OCI-LY7 (cell line): ENCODE measurements around the gene MTOR. TPM values are rescaled to one million over a fixed set of nuclear protein-coding genes. Genes with fewer than 3 reads are reported as not detected.

Experiments used
- BruUV-seq: library from RNA; stranded (reverse); fragments of 400-500 nt; replicated peaks from 2 replicates; lab custom pipeline; 2021; lab: Mats Ljungman, UMichigan
- CTCF ChIA-PET: fragments of 300-600 bp; sonication (Branson Sonifier 250); formaldehyde crosslinking; loops from one replicate; lab custom pipeline; 2022; ENCODE audit warnings: antibody characterized with exemption; ENCODE audit not compliant: unreplicated experiment; lab: Charles Lee
- POLR2A ChIA-PET: fragments of 300-600 bp; sonication (Branson Sonifier 250); formaldehyde crosslinking; loops from one replicate; lab custom pipeline; 2022; ENCODE audit warnings: antibody characterized with exemption; lab: Charles Lee
- DNase-seq: peaks from one replicate; pipeline ENCODE4 v3.0.0-alpha.2; 2015; ENCODE audit warnings: low spot score
- H2AFZ ChIP-seq: fragments of 200-600 bp; sonication (generic), shearing (Covaris generic); 2 replicates; pipeline ENCODE4 v1.6.1; 2014; ENCODE audit warnings: mild to moderate bottlenecking, antibody characterized with exemption, low read length, moderate library complexity
- H3K27ac ChIP-seq: fragments of 200-600 bp; sonication (generic); 2 replicates; pipeline ENCODE4 v1.5.1; 2014; ENCODE audit warnings: mixed run types, low read depth, mild to moderate bottlenecking, moderate library complexity, low read length, inconsistent platforms; ENCODE audit not compliant: poor library complexity, severe bottlenecking
- H3K36me3 ChIP-seq: fragments of 200-600 bp; sonication (generic); 2 replicates; pipeline ENCODE4 v1.6.1; 2014; ENCODE audit warnings: mild to moderate bottlenecking, antibody characterized with exemption, low read length, moderate library complexity, mixed read lengths; ENCODE audit not compliant: insufficient read depth
- H3K4me1 ChIP-seq: fragments of 200-600 bp; sonication (generic); 2 replicates; pipeline ENCODE4 v1.5.1; 2014; ENCODE audit warnings: mild to moderate bottlenecking, low read length; ENCODE audit not compliant: insufficient read depth, poor library complexity, severe bottlenecking
- H3K4me2 ChIP-seq: fragments of 200-600 bp; sonication (generic); 2 replicates; pipeline ENCODE4 v1.6.1; 2014; ENCODE audit warnings: mild to moderate bottlenecking, low read length
- H3K4me3 ChIP-seq: fragments of 200-600 bp; sonication (generic); 2 replicates; pipeline ENCODE4 v1.5.1; 2014; ENCODE audit warnings: mild to moderate bottlenecking, low read depth, low read length; ENCODE audit not compliant: poor library complexity, severe bottlenecking
- H3K79me2 ChIP-seq: fragments of 200-600 bp; sonication (generic); 2 replicates; pipeline ENCODE4 v1.6.1; 2016; ENCODE audit warnings: low read depth, mild to moderate bottlenecking, low read length, moderate library complexity, mixed read lengths; ENCODE audit not compliant: insufficient read depth
- H3K9me2 ChIP-seq: fragments of 200-600 bp; sonication (generic); 2 replicates; pipeline ENCODE4 v1.6.1; 2016; ENCODE audit warnings: mild to moderate bottlenecking, low read length, mixed read lengths; ENCODE audit not compliant: insufficient read depth
- H3K9me3 ChIP-seq: fragments of 200-600 bp; sonication (generic); 2 replicates; pipeline ENCODE4 v1.6.1; 2014; ENCODE audit warnings: mild to moderate bottlenecking, mixed run types, low read length, mixed read lengths
- H4K20me1 ChIP-seq: fragments of 200-600 bp; sonication (generic); 2 replicates; pipeline ENCODE4 v1.6.1; 2014; ENCODE audit warnings: mild to moderate bottlenecking, antibody characterized with exemption, low read length, moderate library complexity, mixed read lengths; ENCODE audit not compliant: insufficient read depth
- CTCF ChIP-seq: fragments of 200-600 bp; sonication (generic); conservative IDR thresholded peaks from 2 replicates; pipeline ENCODE4 v1.5.1; 2014; ENCODE audit warnings: mild to moderate bottlenecking, antibody characterized with exemption, low read length, moderate library complexity, mixed read lengths
- EZH2phosphoT487 ChIP-seq: fragments of 200-600 bp; sonication (generic); IDR thresholded peaks from 2 replicates; pipeline ENCODE4 v1.6.1; 2018; ENCODE audit warnings: low read depth, borderline replicate concordance, mild to moderate bottlenecking, mixed run types, antibody characterized with exemption, low read length, moderate library complexity, mixed read lengths
- intact Hi-C: fragments of 100-400 bp; cut with micrococcal nuclease; formaldehyde crosslinking; loops from one replicate; pipeline ENCODE4 v1.10.0; 2022; ENCODE audit not compliant: unreplicated experiment
- total RNA-seq, 2 experiments: library from RNA; depleted of rRNA in 1 of 2; stranded (reverse); fragments of >200 nt in 1 of 2; shearing (Covaris generic) in 1 of 2; gene quantifications; 2 replicates each; pipeline ENCODE4 v1.2.3, GENCODE V29; 2014 to 2022

MTOR gene
- total RNA-seq, 2 experiments from 2014 or later: 41.1 to 58.6 TPM

DNA sequence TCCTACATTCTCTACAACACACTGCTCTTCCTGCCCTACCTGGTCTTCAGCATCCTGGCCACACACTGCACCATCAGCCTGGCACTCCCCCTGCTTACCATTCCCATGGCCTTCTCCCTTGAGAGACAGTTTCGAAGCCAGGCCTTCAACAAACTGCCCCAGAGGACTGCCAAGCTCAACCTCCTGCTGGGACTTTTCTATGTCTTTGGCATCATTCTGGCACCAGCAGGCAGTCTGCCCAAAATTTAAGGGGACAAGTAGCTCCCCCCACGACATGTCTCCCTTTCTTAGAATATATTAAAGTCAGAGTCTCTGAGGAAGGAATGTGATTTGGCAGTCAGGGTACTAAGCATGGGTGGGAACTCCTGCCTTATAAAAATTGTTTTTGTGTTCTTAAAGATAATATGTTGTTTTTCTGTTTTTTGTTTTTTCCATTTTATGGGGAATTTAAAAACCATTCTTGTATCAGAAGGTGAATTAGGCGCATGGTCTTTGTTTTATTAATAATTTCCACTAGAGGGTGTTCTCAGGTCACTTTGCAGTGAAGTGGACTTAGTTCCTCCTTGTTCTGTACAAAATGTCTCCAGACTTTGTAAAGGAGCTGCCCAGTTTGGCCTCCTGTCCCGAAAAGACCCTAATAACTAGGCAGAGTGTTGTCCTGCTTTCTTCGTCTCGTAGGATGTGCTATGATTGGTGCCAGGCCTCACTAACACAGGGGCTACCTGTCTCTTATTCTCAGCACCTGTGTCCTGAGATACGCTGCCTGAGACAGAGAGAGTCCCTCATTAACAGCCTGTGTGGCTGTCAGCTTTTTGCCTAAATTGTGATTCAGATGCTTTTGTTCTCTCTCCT lies 23.8 kb upstream of the MTOR start:
- peak; percentile 18 for DNase-seq
- intact Hi-C loops: no loop called here
- POLR2A ChIA-PET: no interaction called here
- H3K36me3 ChIP-seq: peaks cover 88% of the 10 kb centered on the region
- peaks cover 32% of the 10 kb centered on the region for H3K79me2 ChIP-seq
- no peaks in the 10 kb centered on the region for H4K20me1 ChIP-seq
- TF ChIP-seq CTCF (peak; percentile 72), EZH2phosphoT487 (no peak)
- peaks cover 12% of the 10 kb centered on the region for H3K4me1 ChIP-seq
- H3K9me3 ChIP-seq: no peaks in the 10 kb centered on the region
- no peak overlapping the region for H2AFZ ChIP-seq
- BruUV-seq: no TSS peak
- no peaks in the 10 kb centered on the region for H3K9me2 ChIP-seq
- H3K4me3 ChIP-seq: no peak overlapping the region
- CTCF ChIA-PET: no interaction called here
- H3K4me2 ChIP-seq: no peak overlapping the region
- no peak overlapping the region for H3K27ac ChIP-seq

DNA sequence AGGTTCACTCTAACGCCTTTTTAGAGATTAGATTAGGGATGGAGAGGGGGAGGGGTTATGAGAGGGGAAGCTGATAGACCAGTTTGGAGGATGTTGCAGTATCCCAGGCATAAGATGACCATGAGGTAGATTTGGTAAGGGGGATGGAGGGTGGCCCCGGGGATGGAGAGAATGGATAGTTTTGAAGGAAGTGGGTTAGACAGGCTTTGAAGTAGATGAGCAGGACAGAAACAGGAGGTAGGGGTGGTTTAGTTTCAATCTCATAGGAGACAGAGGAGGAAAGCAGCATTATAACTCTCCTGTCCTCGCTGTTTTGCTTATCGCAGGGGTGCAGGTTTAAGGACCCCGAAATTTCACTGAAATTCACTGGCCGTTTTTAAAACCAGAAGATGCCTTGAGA lies 22.4 kb upstream of the MTOR start:
- Histone ChIP-seq H3K4me2 (no peak overlapping the region), H3K4me1 (peaks cover 25% of the 10 kb centered on the region), H3K9me2 (no peaks in the 10 kb centered on the region), H3K9me3 (no peaks in the 10 kb centered on the region), H4K20me1 (no peaks in the 10 kb centered on the region), H3K27ac (no peak overlapping the region), H3K79me2 (peaks cover 38% of the 10 kb centered on the region), H2AFZ (no peak overlapping the region), H3K4me3 (no peak overlapping the region), H3K36me3 (peaks cover 84% of the 10 kb centered on the region)
- BruUV-seq: no TSS peak
- TF ChIP-seq CTCF (no peak), EZH2phosphoT487 (no peak)
- DNase-seq: no peak
- ChIA-PET CTCF (no interaction called here), POLR2A (interaction anchor here (1.0 kb wide), 1 partner anchor 22 kb away, joined by 4 read pairs; the partner anchor contains the start of gene MTOR)
- intact Hi-C loops: no loop called here

GRCh38 chr1:11283151-11283550 lies 20.8 kb upstream of the MTOR start:
- intact Hi-C loops: no loop called here
- H3K4me3 ChIP-seq: no peak overlapping the region
- peaks cover 28% of the 10 kb centered on the region for H3K4me1 ChIP-seq
- H3K9me2 ChIP-seq: no peaks in the 10 kb centered on the region
- H4K20me1 ChIP-seq: no peaks in the 10 kb centered on the region
- no peak overlapping the region for H3K4me2 ChIP-seq
- H3K27ac ChIP-seq: no peak overlapping the region
- H3K36me3 ChIP-seq: peaks cover 88% of the 10 kb centered on the region
- POLR2A ChIA-PET: no interaction called here
- BruUV-seq: no TSS peak
- H3K79me2 ChIP-seq: peaks cover 49% of the 10 kb centered on the region
- DNase-seq: no peak
- TF ChIP-seq CTCF (no peak), EZH2phosphoT487 (no peak)
- no peaks in the 10 kb centered on the region for H3K9me3 ChIP-seq
- no peak overlapping the region for H2AFZ ChIP-seq
- CTCF ChIA-PET: no interaction called here
